Thyroid gland (tissue), 4 donors: ENCODE measurements around the gene BDNF. TPM values are rescaled to one million over a fixed set of nuclear protein-coding genes. Genes with fewer than 3 reads are reported as not detected.

ENCODE experiments used
- DNase-seq, 2 donors: peaks; one replicate each; pipeline ENCODE4 v3.0.0-alpha.2; 2019
- H3K27ac ChIP-seq, 3 donors: fragments of 200-600 bp; sonication (generic); 1 replicate in 2 of 3; 2 replicates in 1 of 3; pipeline ENCODE4 v1.5.1; 2016 to 2019; ENCODE audit warnings: mild to moderate bottlenecking in 1 of 3, moderate library complexity in 1 of 3
- H3K27me3 ChIP-seq: fragments of 200-600 bp; sonication (generic); one replicate; pipeline ENCODE4 v1.5.1; 2019
- H3K36me3 ChIP-seq, 2 donors: fragments of 200-600 bp; sonication (generic); one replicate each; pipeline ENCODE4 v1.5.1; 2016 to 2019
- H3K4me1 ChIP-seq, 2 donors: fragments of 200-600 bp; sonication (generic); one replicate each; pipeline ENCODE4 v1.5.1; 2017 to 2019
- H3K4me3 ChIP-seq, 3 donors: fragments of 200-600 bp; sonication (generic); replicated peaks in 1 of 3; 1 replicate in 2 of 3; 2 replicates in 1 of 3; pipeline ENCODE4 v1.5.1; 2016; ENCODE audit warnings: mild to moderate bottlenecking in 1 of 3
- H3K9me3 ChIP-seq: fragments of 200-600 bp; sonication (generic); one replicate; pipeline ENCODE4 v1.5.1; 2017
- POLR2A ChIP-seq, 2 donors: fragments of 450-650 bp; IDR thresholded peaks; one replicate each; pipeline ENCODE4 v1.6.1; 2017; ENCODE audit warnings: antibody characterized with exemption in 2 of 2, mild to moderate bottlenecking in 2 of 2, moderate library complexity in 1 of 2
- WGBS, 2 donors: methylation state at CpG; one replicate each; pipeline ENCODE4 v1.1.5; 2017; 5-methylcytosine and 5-hydroxymethylcytosine counted together
- intact Hi-C: fragments of 100-400 bp; cut with DNase I; formaldehyde crosslinking; loops from one replicate; pipeline ENCODE4 v1.15.1; 2023
- total RNA-seq, 4 donors: library from RNA; depleted of rRNA; stranded (reverse); fragments of >200 nt; gene quantifications; one replicate each; pipeline ENCODE4 v1.2.3, GENCODE V29; 2016
- TF ChIP-seq, protein P1 (sequence below), 6 experiments: fragments of 200-600 bp in 3 of 6; fragments of 450-650 bp in 3 of 6; sonication (generic) in 3 of 6; IDR thresholded peaks; one replicate each; pipeline ENCODE4 v1.5.1; 2016 to 2019; ENCODE audit warnings: antibody characterized with exemption in 6 of 6, mild to moderate bottlenecking in 2 of 6, inconsistent platforms in 1 of 6, moderate library complexity in 1 of 6

BDNF gene
- total RNA-seq, 4 donors from 2014 or later = 0.54 to 4.7 (median 1.1) TPM

- 70 to 76% methylated on average over 12 of the region's 12 CpGs for WGBS, 2 donors
These were observed 43.3 kb downstream of the BDNF start for GRCh38 chr11:27656806-27657483.

GRCh38 chr11:27656320-27656719, 43.9 kb downstream of the BDNF start:
- 30 to 65% methylated on average over 6 of the region's 6 CpGs for WGBS, 2 donors
- DNase-seq = no peak
- H3K27ac ChIP-seq = no peak overlapping the region
- H3K4me3 ChIP-seq = no peak overlapping the region
- TF ChIP-seq POLR2A (IDR thresholded peaks at IDR 0.05) = no peak
- TF ChIP-seq, protein P1, sequence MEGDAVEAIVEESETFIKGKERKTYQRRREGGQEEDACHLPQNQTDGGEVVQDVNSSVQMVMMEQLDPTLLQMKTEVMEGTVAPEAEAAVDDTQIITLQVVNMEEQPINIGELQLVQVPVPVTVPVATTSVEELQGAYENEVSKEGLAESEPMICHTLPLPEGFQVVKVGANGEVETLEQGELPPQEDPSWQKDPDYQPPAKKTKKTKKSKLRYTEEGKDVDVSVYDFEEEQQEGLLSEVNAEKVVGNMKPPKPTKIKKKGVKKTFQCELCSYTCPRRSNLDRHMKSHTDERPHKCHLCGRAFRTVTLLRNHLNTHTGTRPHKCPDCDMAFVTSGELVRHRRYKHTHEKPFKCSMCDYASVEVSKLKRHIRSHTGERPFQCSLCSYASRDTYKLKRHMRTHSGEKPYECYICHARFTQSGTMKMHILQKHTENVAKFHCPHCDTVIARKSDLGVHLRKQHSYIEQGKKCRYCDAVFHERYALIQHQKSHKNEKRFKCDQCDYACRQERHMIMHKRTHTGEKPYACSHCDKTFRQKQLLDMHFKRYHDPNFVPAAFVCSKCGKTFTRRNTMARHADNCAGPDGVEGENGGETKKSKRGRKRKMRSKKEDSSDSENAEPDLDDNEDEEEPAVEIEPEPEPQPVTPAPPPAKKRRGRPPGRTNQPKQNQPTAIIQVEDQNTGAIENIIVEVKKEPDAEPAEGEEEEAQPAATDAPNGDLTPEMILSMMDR (IDR thresholded peaks at IDR 0.05) = no peak
- no peaks in the 10 kb centered on the region for H3K9me3 ChIP-seq
- H3K36me3 ChIP-seq = no peaks in the 10 kb centered on the region
- H3K27me3 ChIP-seq = no peaks in the 10 kb centered on the region
- no peaks in the 10 kb centered on the region for H3K4me1 ChIP-seq
- intact Hi-C loops = no loop called here

More at GRCh38 chr11:27656806-27657483, 43.3 kb downstream of the BDNF start:
- DNase-seq = no peak
- no peaks in the 10 kb centered on the region for H3K9me3 ChIP-seq
- TF ChIP-seq, protein P1 (IDR thresholded peaks at IDR 0.05) = no peak
- TF ChIP-seq POLR2A (IDR thresholded peaks at IDR 0.05) = no peak
- H3K36me3 ChIP-seq = no peaks in the 10 kb centered on the region
- H3K27ac ChIP-seq = no peak overlapping the region
- no peaks in the 10 kb centered on the region for H3K27me3 ChIP-seq
- no peaks in the 10 kb centered on the region for H3K4me1 ChIP-seq
- intact Hi-C loops = no loop called here
- H3K4me3 ChIP-seq = no peak overlapping the region

GRCh38 chr11:27653990-27654758, 46.1 kb downstream of the BDNF start:
- intact Hi-C loops = no loop called here
- H3K27me3 ChIP-seq = no peaks in the 10 kb centered on the region
- no peak overlapping the region for H3K4me3 ChIP-seq
- TF ChIP-seq, protein P1 (IDR thresholded peaks at IDR 0.05) = no peak
- no peak for TF ChIP-seq POLR2A (IDR thresholded peaks at IDR 0.05)
- H3K4me1 ChIP-seq = no peaks in the 10 kb centered on the region
- H3K36me3 ChIP-seq = no peaks in the 10 kb centered on the region
- no peak for DNase-seq
- no peak overlapping the region for H3K27ac ChIP-seq
- WGBS, 2 donors = 81 to 84% methylated on average over 8 of the region's 8 CpGs
- no peaks in the 10 kb centered on the region for H3K9me3 ChIP-seq

DNA sequence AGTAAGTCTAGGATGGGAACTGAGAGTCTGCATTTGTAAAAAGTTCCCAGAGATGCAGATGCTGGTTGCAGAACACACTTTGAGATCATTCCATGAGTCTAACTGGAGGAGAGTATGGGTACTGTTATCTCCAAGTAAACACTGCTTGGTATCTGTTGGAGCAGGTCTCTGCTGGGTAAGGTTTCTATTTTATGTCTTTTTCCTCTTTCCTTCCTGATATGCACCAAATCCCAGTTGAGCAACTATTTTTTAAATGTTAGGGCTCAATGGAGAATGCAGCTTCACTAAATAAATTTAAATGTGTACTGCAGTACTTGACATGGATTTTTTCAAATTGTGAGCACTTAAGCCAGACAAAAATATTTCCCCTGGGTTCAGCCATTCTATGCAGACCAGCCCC, 48.5 kb downstream of the BDNF start:
- DNase-seq = no peak
- TF ChIP-seq POLR2A (IDR thresholded peaks at IDR 0.05) = no peak
- TF ChIP-seq, protein P1 (IDR thresholded peaks at IDR 0.05) = no peak
- Histone ChIP-seq H3K27me3 (no peaks in the 10 kb centered on the region), H3K9me3 (no peaks in the 10 kb centered on the region), H3K36me3 (no peaks in the 10 kb centered on the region), H3K27ac (no peak overlapping the region), H3K4me1 (no peaks in the 10 kb centered on the region), H3K4me3 (no peak overlapping the region)
- intact Hi-C loops = no loop called here

GRCh38 chr11:27650988-27651387, 49.3 kb downstream of the BDNF start:
- Histone ChIP-seq H3K27me3 (no peaks in the 10 kb centered on the region), H3K9me3 (no peaks in the 10 kb centered on the region), H3K4me1 (no peaks in the 10 kb centered on the region), H3K4me3 (no peak overlapping the region), H3K36me3 (no peaks in the 10 kb centered on the region), H3K27ac (no peak overlapping the region)
- WGBS, 2 donors = 76 to 80% methylated on average over 4 of the region's 4 CpGs
- TF ChIP-seq POLR2A (IDR thresholded peaks at IDR 0.05) = no peak
- TF ChIP-seq, protein P1 (IDR thresholded peaks at IDR 0.05) = no peak
- intact Hi-C loops = no loop called here
- no peak for DNase-seq
